ENCODE results near the gene TMEM106B. TPM values are rescaled to one million over a fixed set of nuclear protein-coding genes. Genes with fewer than 3 reads are reported as not detected.
"Not testable (repeated sequence)": the region's sequence is repeated elsewhere in the genome, so short reads cannot be mapped to it uniquely, and the experiment has no call there.

Gene TMEM106B
- total RNA-seq (2022) (33.7 and 41.7 TPM in 2 replicates), Bru-seq, nascent RNA (percentile 88 among the genes with signal in this experiment), BruChase-seq, experiment 1, labeled RNA remaining after a 6-hour chase (percentile 94 among the genes with signal in this experiment), BruChase-seq, experiment 2, labeled RNA remaining after a 2-hour chase (percentile 91 among the genes with signal in this experiment)
- long read RNA-seq, transcript TMEM106B-202 (8 exons, 2,126 nt), result major isoform, 53 of 73 reads
- long read RNA-seq, partial matches to known transcripts, result 8 of 73 reads
- long read RNA-seq, other reads (novel, unspliced or antisense), result 12 of 73 reads

GRCh38 chr7:12211054-12211710, at the start of gene TMEM106B:
Gene TMEM106B, plus strand, starts transcription at chr7:12211294. Its CDS starts 3,517 bp downstream, at chr7:12214811.
- POLR2A ChIA-PET, result interaction anchor here (0.5 to 3.4 kb wide), 25 partner anchors 12 to 1314 kb away, joined by 3 to 25 read pairs (median 4); partner anchors contain the start of gene VWDE
- Mint-ChIP-seq H3K9me3 (ENCODE audit: unreplicated experiment) (no peaks in the 10 kb centered on the region), H3K4me3 (ENCODE audit: unreplicated experiment) (peak within 1 kb of the TSS; percentile 90), H3K36me3 (ENCODE audit: insufficient read depth, unreplicated experiment) (peaks cover 8% of the 10 kb centered on the region), H3K4me1 (ENCODE audit: insufficient read depth, unreplicated experiment) (peaks cover 15% of the 10 kb centered on the region), H3K27ac (ENCODE audit: low read depth, unreplicated experiment) (peak within 1 kb of the TSS; percentile 84), H3K27me3 (ENCODE audit: insufficient read depth, unreplicated experiment) (peaks cover 28% of the 10 kb centered on the region)
- no peak for TF ChIP-seq CTCF (IDR thresholded peaks at IDR 0.05; ENCODE audit: unreplicated experiment)
- DNase-seq (ENCODE audit: unreplicated experiment), result peak; percentile 97
- CTCF ChIA-PET, result interaction anchor here (0.6 to 2.0 kb wide), 7 partner anchors 13 to 214 kb away, joined by 3 to 8 read pairs (median 4); no protein-coding TSS in a partner anchor
- intact Hi-C loops (cut with micrococcal nuclease), result loop anchor here (1.0 to 2.0 kb wide), 2 partner anchors 112 to 144 kb away; no protein-coding TSS in a partner anchor
- BruUV-seq (replicated peaks), result no TSS peak

GRCh38 chr7:12162415-12163113, 48.5 kb upstream of the TMEM106B start:
- BruUV-seq (replicated peaks), result no TSS peak
- CTCF ChIA-PET, result no interaction called here
- TF ChIP-seq CTCF (IDR thresholded peaks at IDR 0.05; ENCODE audit: unreplicated experiment), result no peak
- POLR2A ChIA-PET, result interaction anchor here (0.8 kb wide), 1 partner anchor 48 kb away, joined by 4 read pairs; the partner anchor contains the start of gene TMEM106B
- H3K9me3 Mint-ChIP-seq (ENCODE audit: unreplicated experiment), result peaks cover 2% of the 10 kb centered on the region
- H3K4me1 Mint-ChIP-seq (ENCODE audit: insufficient read depth, unreplicated experiment), result no peaks in the 10 kb centered on the region
- no peak overlapping the region for H3K27ac Mint-ChIP-seq (ENCODE audit: low read depth, unreplicated experiment)
- H3K4me3 Mint-ChIP-seq (ENCODE audit: unreplicated experiment), result no peak overlapping the region
- intact Hi-C loops (cut with micrococcal nuclease), result no loop called here
- H3K36me3 Mint-ChIP-seq (ENCODE audit: insufficient read depth, unreplicated experiment), result no peaks in the 10 kb centered on the region
- DNase-seq (ENCODE audit: unreplicated experiment), result peak; percentile 75
- H3K27me3 Mint-ChIP-seq (ENCODE audit: insufficient read depth, unreplicated experiment), result no peaks in the 10 kb centered on the region

DNA sequence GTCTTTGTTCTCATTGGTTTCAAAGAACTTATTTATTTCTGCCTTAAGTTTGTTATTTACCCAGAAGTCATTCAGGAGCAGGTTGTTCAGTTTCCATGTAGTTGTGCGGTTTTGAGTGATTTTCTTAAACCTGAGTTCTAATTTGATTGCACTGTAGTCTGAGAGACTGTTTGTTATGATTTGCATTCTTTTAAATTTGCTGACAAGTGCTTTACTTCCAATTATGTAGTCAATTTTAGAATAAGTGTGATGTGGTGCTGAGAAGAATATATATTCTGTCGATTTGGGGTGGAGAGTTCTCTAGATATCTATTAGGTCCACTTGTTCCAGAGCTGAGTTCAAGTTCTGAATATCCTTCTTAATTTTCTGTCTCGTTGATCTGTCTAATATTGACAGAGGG, 43.0 kb upstream of the TMEM106B start:
- H3K9me3 Mint-ChIP-seq (ENCODE audit: unreplicated experiment); H3K4me3 Mint-ChIP-seq (ENCODE audit: unreplicated experiment); H3K36me3 Mint-ChIP-seq (ENCODE audit: insufficient read depth, unreplicated experiment); BruUV-seq (replicated peaks); CTCF ChIA-PET; intact Hi-C loops (cut with micrococcal nuclease); H3K27ac Mint-ChIP-seq (ENCODE audit: low read depth, unreplicated experiment); H3K4me1 Mint-ChIP-seq (ENCODE audit: insufficient read depth, unreplicated experiment); POLR2A ChIA-PET; DNase-seq (ENCODE audit: unreplicated experiment): not testable (repeated sequence)
- peaks cover 12% of the 10 kb centered on the region for H3K27me3 Mint-ChIP-seq (ENCODE audit: insufficient read depth, unreplicated experiment)

DNA sequence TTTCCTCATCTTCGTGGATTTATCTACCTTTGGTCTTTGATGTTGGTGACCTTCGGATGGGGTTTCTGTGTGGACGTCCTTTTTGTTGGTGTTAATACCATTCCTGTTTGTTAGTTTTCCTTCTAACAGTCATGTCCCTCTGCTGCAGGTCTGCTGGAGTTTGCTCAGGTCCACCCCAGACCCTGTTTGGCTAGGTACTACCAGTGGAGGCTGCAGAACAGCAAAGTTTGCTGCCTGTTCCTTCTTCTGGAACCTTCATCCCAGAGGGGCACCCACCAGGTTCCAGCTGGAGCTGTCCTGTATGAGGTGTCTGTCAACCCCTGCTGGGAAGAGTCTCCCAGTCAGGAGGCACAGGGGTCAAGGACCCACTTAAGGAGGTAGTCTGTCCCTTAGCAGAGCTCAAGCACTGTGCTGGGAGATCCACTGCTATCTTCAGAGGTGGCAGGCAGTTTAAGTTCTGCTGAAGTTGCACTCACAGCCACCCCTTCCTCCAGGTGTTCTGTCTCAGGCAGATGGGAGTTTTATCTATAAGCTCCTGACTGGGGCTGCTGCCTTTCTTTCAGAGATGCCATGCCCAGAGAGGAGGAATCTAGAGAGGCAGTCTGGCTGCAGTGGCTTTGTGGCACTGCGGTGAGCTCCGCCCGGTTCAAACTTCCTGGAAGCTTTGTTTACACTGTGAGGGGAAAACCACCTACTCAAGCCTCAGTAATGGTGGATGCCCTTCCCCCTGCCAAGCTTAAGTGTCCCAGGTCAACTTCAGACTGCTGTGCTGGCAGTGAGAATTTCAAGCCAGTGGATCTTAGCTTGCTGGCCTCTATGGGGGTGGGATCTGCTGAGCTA, 40.9 kb upstream of the TMEM106B start:
- H3K4me3 Mint-ChIP-seq (ENCODE audit: unreplicated experiment); H3K27ac Mint-ChIP-seq (ENCODE audit: low read depth, unreplicated experiment); BruUV-seq (replicated peaks); H3K36me3 Mint-ChIP-seq (ENCODE audit: insufficient read depth, unreplicated experiment); POLR2A ChIA-PET; H3K4me1 Mint-ChIP-seq (ENCODE audit: insufficient read depth, unreplicated experiment); H3K9me3 Mint-ChIP-seq (ENCODE audit: unreplicated experiment); intact Hi-C loops (cut with micrococcal nuclease); DNase-seq (ENCODE audit: unreplicated experiment): not testable (repeated sequence)
- CTCF ChIA-PET, result interaction anchor here (0.6 kb wide), 2 partner anchors 24 to 250 kb away, joined by 3 read pairs; no protein-coding TSS in a partner anchor
- peaks cover 21% of the 10 kb centered on the region for H3K27me3 Mint-ChIP-seq (ENCODE audit: insufficient read depth, unreplicated experiment)
